ENCODE measurements around the gene ANO1. TPM values are rescaled to one million over a fixed set of nuclear protein-coding genes. Genes with fewer than 3 reads are reported as not detected.

ANO1 gene
- total RNA-seq, 4 donors from 2014 or later = 1.7 to 13.9 (median 5.3) TPM

GRCh38 chr11:70158201-70158600, 80.1 kb downstream of the ANO1 start:
- no peak for TF ChIP-seq CTCF (IDR thresholded peaks at IDR 0.05)
- DNase-seq (ENCODE audit: low spot score) (no peak), ATAC-seq (ENCODE audit: low FRiP score) (no peak)

GRCh38 chr11:70158757-70159389, 80.8 kb downstream of the ANO1 start:
- DNase-seq (ENCODE audit: low spot score) (no peak), ATAC-seq (ENCODE audit: low FRiP score) (no peak)
- no peak for TF ChIP-seq CTCF (IDR thresholded peaks at IDR 0.05)

- no peak for TF ChIP-seq CTCF (IDR thresholded peaks at IDR 0.05)
- ATAC-seq (ENCODE audit: low FRiP score) (peak; percentile 81), DNase-seq (ENCODE audit: low spot score) (no peak)
These were observed 81.8 kb downstream of the ANO1 start for GRCh38 chr11:70159627-70160570.

- DNase-seq (ENCODE audit: low spot score) = no peak
- no peak for TF ChIP-seq CTCF (IDR thresholded peaks at IDR 0.05)
- no peak for ATAC-seq (ENCODE audit: low FRiP score)
These were observed 83.0 kb downstream of the ANO1 start for GRCh38 chr11:70161043-70161625.

GRCh38 chr11:70164705-70165104, 86.6 kb downstream of the ANO1 start:
- DNase-seq (ENCODE audit: low spot score) (no peak), ATAC-seq (ENCODE audit: low FRiP score) (no peak)
- TF ChIP-seq CTCF (IDR thresholded peaks at IDR 0.05) = no peak

GRCh38 chr11:70167120-70167519, 89.0 kb downstream of the ANO1 start:
- no peak for TF ChIP-seq CTCF (IDR thresholded peaks at IDR 0.05)

More at GRCh38 chr11:70167120-70167519, 89.0 kb downstream of the ANO1 start:
- no peak for ATAC-seq (ENCODE audit: low FRiP score)
- no peak for DNase-seq (ENCODE audit: low spot score)
